ENCODE measurements around the gene DCHS1.
A peak's percentile ranks its signal among the peaks of the same experiment; 100 is the strongest.
"Not testable (repeated sequence)": the region's sequence is repeated elsewhere in the genome, so short reads cannot be mapped to it uniquely, and the experiment has no call there.

The DCHS1 gene

GRCh38 chr11:6655790-6656583 lies at the start of gene DCHS1:
DCHS1 (minus strand) TSS chr11:6655809; CDS start chr11:6641613, 14,196 bp downstream.
- DNase-seq (ENCODE audit: low spot score) = peak; percentile 37

- peak; percentile 7 for DNase-seq (ENCODE audit: low spot score)
Measured at GRCh38 chr11:6703247-6704063, 47.8 kb upstream of the DCHS1 start.

- DNase-seq (ENCODE audit: low spot score) = not testable (repeated sequence)
Measured at GRCh38 chr11:6701955-6702354, 46.3 kb upstream of the DCHS1 start.

GRCh38 chr11:6695377-6695776 lies 39.8 kb upstream of the DCHS1 start:
- DNase-seq (ENCODE audit: low spot score) = no peak

GRCh38 chr11:6694229-6694535 lies 38.6 kb upstream of the DCHS1 start:
- DNase-seq (ENCODE audit: low spot score) = no peak

GRCh38 chr11:6693342-6694228 lies 38.0 kb upstream of the DCHS1 start:
- no peak for DNase-seq (ENCODE audit: low spot score)

GRCh38 chr11:6692128-6692527 lies 36.5 kb upstream of the DCHS1 start:
- DNase-seq (ENCODE audit: low spot score) = no peak

- DNase-seq (ENCODE audit: low spot score) = not testable (repeated sequence)
Measured at GRCh38 chr11:6690431-6691132, 35.0 kb upstream of the DCHS1 start.

GRCh38 chr11:6687876-6688275 lies 32.3 kb upstream of the DCHS1 start:
- DNase-seq (ENCODE audit: low spot score) = no peak

- DNase-seq (ENCODE audit: low spot score) = no peak
Measured at GRCh38 chr11:6686006-6686405, 30.4 kb upstream of the DCHS1 start.

GRCh38 chr11:6684068-6684467 lies 28.5 kb upstream of the DCHS1 start:
- DNase-seq (ENCODE audit: low spot score) = not testable (repeated sequence)

- DNase-seq (ENCODE audit: low spot score) = peak; percentile 99
Measured at GRCh38 chr11:6682936-6683861, 27.6 kb upstream of the DCHS1 start, which contains the start of gene MRPL17. MRPL17 (minus strand) TSS chr11:6683340; CDS start chr11:6683296, 44 bp downstream.

- DNase-seq (ENCODE audit: low spot score) = no peak
Measured at GRCh38 chr11:6682591-6682935, 27.0 kb upstream of the DCHS1 start.

GRCh38 chr11:6681949-6682348 lies 26.3 kb upstream of the DCHS1 start:
- DNase-seq (ENCODE audit: low spot score) = no peak

GRCh38 chr11:6681505-6681904 lies 25.9 kb upstream of the DCHS1 start:
- no peak for DNase-seq (ENCODE audit: low spot score)

- no peak for DNase-seq (ENCODE audit: low spot score)
Measured at GRCh38 chr11:6677018-6677417, 21.4 kb upstream of the DCHS1 start.

GRCh38 chr11:6674862-6675261 lies 19.3 kb upstream of the DCHS1 start:
- DNase-seq (ENCODE audit: low spot score) = no peak

GRCh38 chr11:6674219-6674597 lies 18.6 kb upstream of the DCHS1 start:
- DNase-seq (ENCODE audit: low spot score) = no peak

GRCh38 chr11:6673523-6674218 lies 18.1 kb upstream of the DCHS1 start:
- DNase-seq (ENCODE audit: low spot score) = no peak

GRCh38 chr11:6671991-6672390 lies 16.4 kb upstream of the DCHS1 start:
- DNase-seq (ENCODE audit: low spot score) = no peak

Measured in germinal center (tissue), 1 donor.